Activated T-cell treated with anti-CD3 and anti-CD28 coated beads, Interleukin-2, amount 50 U/mL, for 4 hours (primary cell): ENCODE data around the gene PITX2. TPM values are rescaled to one million over a fixed set of nuclear protein-coding genes. Genes with fewer than 3 reads are reported as not detected.
"Not testable (repeated sequence)": the region's sequence is repeated elsewhere in the genome, so short reads cannot be mapped to it uniquely, and the experiment has no call there.

Experiments used
- ATAC-seq, 2 donors: fragments of 200-7000 bp; cut with Tn5 transposase; one replicate each; pipeline ENCODE4 v1.10.0; 2021
- DNase-seq: peaks from one replicate; pipeline ENCODE4 v3.0.0-alpha.2; 2020
- H3K27me3 Mint-ChIP-seq: one replicate; pipeline ENCODE4 v1.8.0; 2021; ENCODE audit warnings: low read depth, mixed read lengths
- H3K36me3 Mint-ChIP-seq: one replicate; pipeline ENCODE4 v1.8.0; 2022; ENCODE audit warnings: mixed read lengths; ENCODE audit not compliant: insufficient read depth
- H3K4me1 Mint-ChIP-seq: one replicate; pipeline ENCODE4 v1.8.0; 2021; ENCODE audit warnings: low read depth, mixed read lengths
- H3K4me3 Mint-ChIP-seq: one replicate; pipeline ENCODE4 v1.8.0; 2021; ENCODE audit warnings: mild to moderate bottlenecking, moderate library complexity, mixed read lengths
- H3K9me3 Mint-ChIP-seq: one replicate; pipeline ENCODE4 v1.8.0; 2021; ENCODE audit warnings: mixed read lengths
- total RNA-seq, 3 donors: library from RNA; stranded (reverse); gene quantifications; one replicate each; pipeline ENCODE4 v1.2.1, GENCODE V29; 2021

PITX2 gene
- total RNA-seq, 3 donors from 2014 or later = not detected

- Mint-ChIP-seq H3K9me3 (peaks cover 3% of the 10 kb centered on the region), H3K36me3 (no peaks in the 10 kb centered on the region), H3K4me3 (no peak overlapping the region), H3K4me1 (no peaks in the 10 kb centered on the region), H3K27me3 (peaks cover 14% of the 10 kb centered on the region)
- DNase-seq (no peak), ATAC-seq (no peak)
These were observed 35.1 kb downstream of the PITX2 start for GRCh38 chr4:110587666-110588285.

GRCh38 chr4:110586131-110586850 is 36.6 kb downstream of the PITX2 start:
- ATAC-seq = no peak
- Mint-ChIP-seq H3K36me3 (no peaks in the 10 kb centered on the region), H3K4me3 (no peak overlapping the region), H3K27me3 (peaks cover 18% of the 10 kb centered on the region), H3K4me1 (no peaks in the 10 kb centered on the region), H3K9me3 (no peaks in the 10 kb centered on the region)
- DNase-seq = no peak

DNA sequence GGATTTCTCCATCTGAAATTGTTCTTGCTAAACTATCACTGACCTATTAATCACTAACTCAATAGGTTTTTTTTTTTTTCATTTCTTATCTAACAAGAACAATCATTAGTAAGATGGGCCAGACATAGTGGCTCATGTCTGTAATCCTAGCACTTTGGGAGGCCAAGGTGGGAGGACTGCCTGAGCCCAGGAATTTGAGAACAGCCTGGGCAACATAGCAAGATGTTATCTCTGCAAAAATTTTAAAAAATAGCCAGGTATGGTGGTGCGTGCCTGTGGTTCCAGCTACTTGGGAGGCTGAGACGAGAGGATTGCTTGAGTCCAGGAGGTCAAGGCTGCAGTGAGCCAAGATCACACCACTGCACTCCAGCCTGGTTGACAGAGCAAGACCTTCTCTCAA is 46.2 kb downstream of the PITX2 start:
- not testable (repeated sequence) for H3K4me1 Mint-ChIP-seq, DNase-seq, H3K36me3 Mint-ChIP-seq, ATAC-seq, H3K4me3 Mint-ChIP-seq, H3K27me3 Mint-ChIP-seq
- H3K9me3 Mint-ChIP-seq = peaks cover 10% of the 10 kb centered on the region

Other genes starting within 250 kb of the PITX2 start
- not detected for gene ENPEP, start 146.9 kb downstream of the PITX2 start, total RNA-seq